Head of caudate nucleus (tissue), 42 donors: ENCODE measurements around the gene PRR5.

Experiments
- DNase-seq, 42 donors: peaks; one replicate each; pipeline versions ENCODE4 v3.0.0 to v3.0.0-alpha.2; 2020 to 2021; ENCODE audit warnings: mixed read lengths in 7 of 42
- intact Hi-C: fragments of 100-400 bp; cut with DNase I; formaldehyde crosslinking; loops from one replicate; pipeline ENCODE4 v1.15.0; 2022

The PRR5 gene

DNA sequence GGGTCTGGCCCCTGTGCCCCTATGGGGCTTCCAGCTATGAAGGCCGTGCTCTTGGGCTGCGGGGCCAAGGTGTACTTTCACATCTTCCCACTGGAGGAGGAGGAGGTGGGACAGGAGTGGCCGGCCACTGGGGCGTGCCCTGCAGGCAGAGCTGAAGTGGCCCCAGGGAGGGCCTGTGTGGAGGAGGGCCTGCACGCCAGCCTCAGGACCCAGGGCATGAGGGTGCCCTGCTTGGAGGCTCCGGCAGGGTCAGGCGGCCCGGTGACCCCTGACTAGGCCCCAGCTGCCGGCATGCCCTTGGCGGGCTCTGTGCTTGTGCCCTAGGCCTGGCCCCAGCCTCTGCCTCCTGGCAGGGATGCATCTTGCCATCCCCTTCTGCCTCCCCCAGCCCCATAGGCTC, 5.2 kb downstream of the PRR5 start:
- no peak for DNase-seq
- intact Hi-C loops, result no loop called here

DNA sequence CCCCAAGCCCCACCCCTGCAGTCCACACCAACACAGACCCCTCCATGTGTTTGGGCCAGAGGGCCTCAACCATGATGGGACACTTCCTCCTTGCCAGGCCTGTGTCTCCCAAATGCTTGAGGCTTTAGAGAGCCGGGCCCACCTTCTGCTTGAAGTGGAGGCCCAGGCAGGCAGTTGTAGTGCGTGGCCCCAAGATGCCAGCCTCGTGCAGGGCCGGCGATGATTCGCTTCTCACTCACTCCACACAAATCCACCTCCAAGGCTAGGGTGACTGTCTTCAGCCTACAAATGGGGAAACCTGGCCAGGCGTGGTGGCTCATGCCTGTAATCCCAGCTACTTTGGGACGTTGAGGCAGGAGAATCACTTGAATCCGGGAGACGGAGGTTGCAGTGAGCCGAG, 5.7 kb downstream of the PRR5 start:
- DNase-seq, result no peak
- intact Hi-C loops, result no loop called here

DNA sequence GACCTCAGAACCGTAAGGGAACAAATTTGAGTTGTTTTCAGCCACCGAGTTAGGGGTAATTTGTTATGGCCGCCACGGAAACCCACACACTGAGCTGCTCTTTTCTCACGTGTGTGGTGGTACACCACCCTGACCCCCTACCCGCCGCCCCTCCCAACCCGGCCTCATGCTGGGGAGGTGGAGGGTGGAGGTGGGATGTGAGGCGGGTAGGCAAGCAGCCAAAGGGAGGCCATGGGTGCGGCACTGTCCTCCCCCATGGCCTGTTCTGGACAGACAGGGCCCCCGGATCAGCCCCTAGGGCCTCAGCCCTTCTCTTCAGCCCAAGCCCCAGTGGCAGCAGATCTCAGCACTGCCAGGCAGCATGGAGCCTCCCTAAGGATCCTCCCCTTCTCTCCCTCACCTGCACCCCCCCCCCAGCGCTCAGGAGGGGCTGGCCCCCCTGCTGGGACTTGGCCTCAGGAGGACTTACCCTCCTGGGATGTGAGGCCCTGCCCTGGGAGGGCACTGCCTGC, 7.9 kb downstream of the PRR5 start:
- intact Hi-C loops, result no loop called here
- DNase-seq, result no peak

DNA sequence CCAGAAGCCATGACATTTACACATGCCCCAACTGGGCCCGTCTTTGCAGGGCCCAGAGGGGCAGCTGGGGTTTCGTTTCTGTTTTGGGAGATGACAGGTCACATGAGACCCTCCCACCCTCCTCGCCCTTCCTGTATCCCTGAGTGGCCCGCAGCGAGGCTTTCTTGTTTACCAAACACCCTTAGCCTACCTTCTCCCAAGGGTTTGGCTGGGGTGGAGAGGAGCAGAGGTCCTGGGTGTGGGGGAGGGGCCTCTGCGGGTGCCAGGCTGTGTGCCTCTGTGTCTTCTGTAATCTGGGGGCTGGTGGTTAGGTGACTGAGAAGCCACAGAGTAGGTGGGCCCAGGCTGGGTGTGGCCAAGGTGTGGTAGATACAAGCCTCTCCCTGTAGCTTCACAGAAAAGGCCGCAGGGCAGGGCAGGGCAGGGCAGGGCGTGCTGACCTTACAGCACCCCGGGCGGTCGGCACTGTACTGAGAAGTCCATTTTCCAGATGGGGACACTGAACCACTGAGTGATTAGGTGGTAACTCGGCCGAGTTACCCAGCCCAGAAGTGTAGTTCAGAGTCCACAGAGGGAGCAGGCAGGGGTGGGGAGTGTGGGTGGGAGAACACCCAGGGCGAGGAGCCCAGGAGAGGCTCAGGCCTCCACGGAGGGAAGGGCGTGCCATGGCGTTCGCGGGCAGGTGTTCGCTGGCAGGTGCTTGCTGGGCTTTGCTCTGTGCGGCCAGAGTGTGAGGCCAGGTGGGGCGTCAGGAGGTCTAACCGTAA, 8.7 kb downstream of the PRR5 start:
- DNase-seq, result no peak
- intact Hi-C loops, result no loop called here

DNA sequence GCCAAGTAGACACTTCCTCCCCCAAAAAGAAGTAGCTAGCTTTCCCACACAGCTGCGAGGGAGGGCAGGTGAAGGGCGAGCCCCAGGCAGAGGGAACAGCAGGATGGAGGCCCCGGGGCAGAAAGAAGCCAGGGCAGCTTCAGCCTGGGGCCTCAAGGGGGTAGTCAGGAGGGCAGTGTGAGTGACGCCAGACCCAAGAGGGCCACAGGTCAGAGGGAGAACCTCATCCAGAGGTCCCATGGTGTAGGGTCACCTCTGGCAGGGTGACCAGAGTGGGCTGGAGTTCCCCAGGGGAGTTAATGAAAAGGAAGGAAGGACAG, 9.2 kb downstream of the PRR5 start:
- no peak for DNase-seq
- intact Hi-C loops, result no loop called here

DNA sequence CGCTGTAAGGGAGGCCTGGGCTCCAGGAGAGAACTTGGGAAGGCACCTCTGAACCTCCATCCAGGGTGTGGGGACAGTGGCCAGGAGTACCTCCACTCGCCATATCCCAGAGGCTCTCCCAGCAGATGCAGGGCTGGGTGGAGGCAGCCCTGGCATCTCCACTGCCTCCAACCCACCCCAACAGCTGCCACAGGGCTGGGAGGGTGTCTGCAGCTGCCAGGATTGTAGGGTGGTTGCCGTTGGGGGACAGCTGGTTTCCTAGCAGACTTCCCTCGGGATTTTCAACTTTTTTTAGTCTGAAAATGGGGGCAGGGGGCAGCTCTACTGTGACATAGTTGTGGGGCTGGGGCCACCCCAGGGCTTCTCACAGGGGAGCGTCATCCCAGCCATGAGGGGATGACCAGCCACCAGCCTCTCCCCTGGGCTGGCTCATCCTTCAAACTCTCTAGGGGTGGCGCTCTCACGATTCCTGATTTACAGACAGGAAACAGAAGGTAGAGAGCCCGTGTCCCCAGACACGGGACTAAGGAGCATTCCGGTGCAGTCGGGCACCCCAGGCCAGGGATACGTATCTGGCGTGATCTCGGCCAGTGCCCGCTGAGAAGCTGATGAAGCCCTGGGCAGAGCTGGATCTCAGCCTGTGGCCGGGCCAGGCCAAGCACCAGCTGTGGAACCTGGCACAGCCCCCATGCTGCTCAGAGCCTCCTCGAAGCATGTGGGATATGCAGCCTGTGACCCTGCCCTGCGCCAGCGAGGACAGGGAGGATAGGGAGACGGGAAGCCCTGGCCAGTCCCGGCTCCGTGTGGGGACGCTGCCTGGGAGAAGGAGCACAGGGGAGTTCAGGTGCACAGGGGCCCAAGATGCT, 9.9 kb downstream of the PRR5 start:
- DNase-seq, result peak in 19 of 42 donors; percentile 16 to 70 (median 41)
- intact Hi-C loops, result no loop called here

DNA sequence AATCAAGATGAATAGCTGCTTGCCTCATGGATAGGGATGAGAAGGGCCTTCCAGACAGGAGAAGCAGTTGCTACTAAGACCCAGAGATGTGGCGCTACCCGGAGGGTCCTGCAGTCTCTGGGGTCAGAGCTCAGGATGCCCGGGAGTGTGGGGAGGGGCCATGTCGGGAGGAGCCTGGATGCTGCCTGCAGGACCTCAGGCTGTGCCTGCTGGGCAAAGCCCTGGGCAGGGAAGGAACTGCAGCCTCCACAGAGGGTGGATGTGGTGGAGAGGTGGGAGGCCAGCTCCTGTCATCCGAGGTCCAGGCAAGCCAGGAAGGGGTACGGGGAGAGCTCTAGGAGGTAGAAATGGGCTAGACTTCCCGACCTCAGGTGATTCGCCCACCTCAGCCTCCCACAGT, 11.0 kb downstream of the PRR5 start:
- no peak for DNase-seq

DNA sequence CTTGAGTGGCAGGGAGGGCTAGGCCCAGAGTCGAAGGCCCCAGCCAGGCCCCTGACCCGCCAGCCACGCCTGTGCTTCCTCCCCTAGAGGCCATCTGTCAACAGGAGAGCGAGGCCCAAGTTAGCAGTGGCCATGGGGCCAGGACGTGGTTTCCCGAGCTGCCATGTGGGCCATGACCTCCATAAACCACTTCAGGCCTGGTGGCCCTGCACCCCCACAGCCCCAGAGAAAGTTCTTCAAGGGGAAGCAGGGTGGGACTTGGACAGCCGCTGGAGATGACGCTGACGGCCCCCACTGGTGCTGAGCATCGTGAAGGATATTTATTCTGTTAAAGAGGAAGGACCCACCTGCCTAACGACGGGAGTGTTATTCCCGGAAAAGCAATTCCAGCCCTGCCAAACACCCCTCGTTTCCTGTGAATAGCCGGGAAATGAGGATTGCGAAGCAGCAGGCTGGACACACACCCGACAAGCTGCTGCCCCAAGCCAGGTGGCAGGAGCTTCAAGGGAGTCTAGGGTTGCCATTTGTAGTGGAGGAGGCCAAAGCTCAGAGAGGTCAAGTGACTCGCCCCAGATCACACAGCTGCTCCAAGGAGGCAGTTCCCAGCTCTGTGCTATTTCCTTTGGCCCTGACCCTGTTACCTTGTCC, 12.8 kb downstream of the PRR5 start:
- intact Hi-C loops, result no loop called here
- DNase-seq, result no peak

More for the DNA sequence above, 11.0 kb downstream of the PRR5 start:
- intact Hi-C loops, result no loop called here

DNA sequence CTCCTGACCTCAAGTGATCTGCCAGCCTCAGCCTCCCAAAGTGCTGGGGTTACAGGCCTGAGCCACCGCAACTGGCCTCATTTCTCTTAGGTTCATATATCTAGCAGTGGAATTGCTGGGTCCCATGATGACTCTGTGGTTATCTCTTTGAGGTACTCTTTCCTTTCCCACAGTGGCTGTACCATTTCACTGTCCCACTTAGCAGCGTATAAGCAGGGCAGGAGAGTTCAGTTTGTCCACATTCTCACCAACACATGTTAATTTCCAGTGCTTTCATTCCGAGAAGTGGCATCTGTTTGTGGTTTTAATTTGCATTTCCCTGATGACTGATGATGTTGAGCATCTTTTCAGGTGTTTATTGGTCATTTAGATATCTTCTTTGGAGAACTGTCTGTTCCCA, 16.4 kb downstream of the PRR5 start:
- DNase-seq, result no peak
- intact Hi-C loops, result no loop called here

DNA sequence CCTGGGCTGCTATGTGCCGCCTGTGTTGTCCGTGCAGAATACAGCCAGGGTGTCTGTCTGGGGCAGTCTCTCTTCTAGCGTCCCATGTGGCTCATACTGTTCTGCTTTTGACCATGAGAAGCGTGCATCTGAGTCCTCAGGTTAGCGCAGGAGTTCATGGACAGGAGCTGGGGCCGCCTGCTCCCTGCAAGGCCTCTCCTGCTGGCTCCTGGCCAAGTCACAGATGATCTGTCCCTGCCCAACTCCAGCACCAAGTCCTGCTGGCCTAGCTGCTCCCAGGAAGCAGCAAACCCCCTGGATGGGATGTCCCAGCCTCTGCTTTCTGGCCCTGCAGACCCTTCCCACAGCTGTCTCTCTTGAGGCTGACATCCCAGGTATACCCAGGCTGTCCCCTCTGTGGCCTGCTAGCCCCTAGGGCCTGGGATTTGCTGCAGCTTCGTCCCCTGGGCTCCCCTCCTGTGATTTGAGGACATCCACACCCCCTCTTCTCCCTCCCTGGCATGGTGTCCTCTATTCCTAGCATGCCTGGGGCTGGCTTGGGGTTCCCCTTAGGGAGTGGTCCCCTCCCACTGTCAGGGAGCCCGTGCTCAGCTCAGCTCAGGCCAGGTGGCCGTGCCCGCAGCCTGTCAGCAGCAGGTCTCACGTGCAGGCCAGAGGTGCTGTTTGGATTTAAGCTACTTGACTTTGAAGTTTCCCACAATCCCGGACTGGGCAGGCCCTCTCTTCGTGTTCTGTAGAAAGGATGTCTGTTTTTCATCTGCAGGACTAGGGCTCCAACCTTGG, 17.8 kb downstream of the PRR5 start:
- peak in 1 of 42 donors; percentile 16 for DNase-seq
- intact Hi-C loops, result no loop called here

DNA sequence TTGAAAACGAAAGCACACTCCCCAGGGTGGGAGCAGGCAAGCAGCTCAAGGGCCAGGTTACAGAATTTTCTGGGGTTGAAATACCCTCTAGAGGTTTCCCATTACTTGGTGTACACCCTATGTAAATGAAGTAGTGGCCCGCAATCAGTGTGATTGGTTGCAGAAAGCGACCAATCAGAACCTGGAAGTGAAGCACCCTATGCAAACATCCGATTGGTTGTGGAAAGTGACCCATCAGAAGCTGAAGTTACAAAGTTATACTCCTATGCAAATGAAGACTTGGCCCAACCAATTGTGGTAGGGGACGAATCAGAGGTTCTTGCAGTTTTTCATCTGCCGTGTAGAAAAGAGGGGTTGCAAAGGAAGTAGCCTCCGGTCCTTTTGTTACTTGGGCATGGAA, 19.2 kb downstream of the PRR5 start:
- intact Hi-C loops, result no loop called here
- DNase-seq, result no peak

DNA sequence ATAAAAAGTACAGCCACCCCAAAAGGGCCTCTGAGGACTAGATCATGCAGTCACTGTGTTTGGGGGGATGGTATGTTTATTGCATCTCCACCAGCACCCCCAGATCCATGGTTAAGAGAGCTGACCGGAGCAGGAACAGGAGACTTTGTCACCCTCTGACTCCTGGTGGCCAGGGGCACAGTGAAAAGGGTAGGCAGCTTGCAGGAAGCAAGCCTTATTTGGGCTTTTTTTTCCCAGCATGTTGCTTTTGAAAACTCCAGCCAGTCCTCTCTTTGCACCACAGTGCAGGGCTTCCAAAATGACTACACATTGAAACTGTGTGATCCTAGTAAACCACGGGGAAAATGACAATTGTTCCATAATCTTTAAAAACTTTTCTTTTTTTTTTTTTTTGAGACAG, 20.6 kb downstream of the PRR5 start:
- no peak for DNase-seq
- intact Hi-C loops, result no loop called here

DNA sequence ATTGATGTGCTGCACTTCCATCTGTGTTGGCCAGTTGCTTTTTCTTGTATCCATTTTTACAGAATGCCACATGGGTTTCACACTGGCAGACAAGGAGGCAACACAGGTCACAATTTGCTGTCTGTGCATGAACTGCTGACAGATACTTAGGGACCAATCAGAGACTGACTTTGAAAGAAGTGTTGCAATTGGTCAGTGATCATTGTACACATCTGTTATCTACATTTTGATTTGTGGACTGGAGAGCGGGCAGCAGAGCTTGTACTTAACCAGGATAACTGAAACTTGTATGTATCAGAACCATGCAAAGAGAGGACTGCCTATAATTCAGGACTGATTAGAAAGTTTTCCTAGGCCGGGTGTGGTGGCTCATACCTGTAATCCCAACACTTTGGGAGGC, 21.8 kb downstream of the PRR5 start:
- no peak for DNase-seq
- intact Hi-C loops, result no loop called here

DNA sequence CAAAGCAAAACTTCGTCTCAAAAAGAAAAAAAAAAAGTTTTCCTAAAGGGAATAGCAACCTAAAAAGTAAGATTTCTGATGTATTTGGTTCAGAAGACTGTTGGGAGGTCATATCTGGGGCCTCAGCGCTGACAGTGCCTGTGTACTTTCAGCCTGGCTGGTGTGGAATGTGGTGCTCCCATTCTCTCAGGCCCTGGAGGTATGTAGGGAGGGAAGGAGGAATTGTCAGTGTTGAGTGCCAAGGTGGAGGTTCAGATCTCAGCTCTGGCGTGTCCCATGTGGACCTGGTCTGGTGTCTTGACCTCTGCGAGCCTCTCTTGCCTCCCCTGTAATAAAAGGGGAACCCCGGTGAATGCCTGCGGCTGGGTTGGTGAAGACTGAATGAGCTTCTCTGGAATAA, 22.4 kb downstream of the PRR5 start:
- DNase-seq, result no peak
- intact Hi-C loops, result no loop called here

DNA sequence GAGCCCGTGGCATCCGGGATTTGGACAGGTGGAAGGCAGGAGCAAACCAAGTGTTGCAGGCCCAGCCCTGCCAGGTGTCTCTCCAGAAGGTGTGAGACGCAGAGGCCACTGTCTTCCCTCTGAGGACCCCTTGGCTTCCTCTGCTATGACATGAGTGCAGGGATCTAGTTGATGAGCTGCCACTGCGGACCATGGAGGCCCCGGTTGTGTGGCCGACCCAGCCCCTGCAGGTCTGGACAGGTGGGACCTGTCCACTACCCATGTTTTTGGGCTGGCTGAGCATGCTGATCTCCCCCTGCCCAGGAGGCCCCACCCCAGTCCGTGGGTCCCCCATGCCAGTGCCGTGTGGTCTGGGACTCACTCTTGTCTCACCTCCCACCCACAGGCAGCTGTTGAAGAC, 22.9 kb downstream of the PRR5 start:
- DNase-seq, result no peak
- intact Hi-C loops, result no loop called here

DNA sequence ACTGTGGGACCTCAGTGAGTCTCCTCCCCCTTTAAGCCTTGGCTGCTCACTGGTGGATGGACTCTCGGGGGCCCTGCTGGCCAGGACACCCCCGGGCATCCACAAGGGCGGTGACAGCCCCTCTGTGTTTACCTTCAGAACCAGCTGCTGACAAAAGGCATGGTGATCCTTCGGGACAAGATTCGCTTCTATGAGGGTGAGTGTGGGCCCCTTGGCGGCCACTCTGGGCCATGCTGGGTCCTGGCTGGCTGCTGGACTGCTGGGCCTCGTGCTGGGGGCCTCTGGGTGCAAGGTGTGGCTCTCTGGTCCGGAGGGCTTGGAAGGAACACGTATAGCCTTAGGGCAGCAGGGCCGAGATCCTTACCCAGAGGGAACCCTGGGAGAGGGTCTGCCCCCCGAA, 24.4 kb downstream of the PRR5 start:
- no peak for DNase-seq
- intact Hi-C loops, result no loop called here

DNA sequence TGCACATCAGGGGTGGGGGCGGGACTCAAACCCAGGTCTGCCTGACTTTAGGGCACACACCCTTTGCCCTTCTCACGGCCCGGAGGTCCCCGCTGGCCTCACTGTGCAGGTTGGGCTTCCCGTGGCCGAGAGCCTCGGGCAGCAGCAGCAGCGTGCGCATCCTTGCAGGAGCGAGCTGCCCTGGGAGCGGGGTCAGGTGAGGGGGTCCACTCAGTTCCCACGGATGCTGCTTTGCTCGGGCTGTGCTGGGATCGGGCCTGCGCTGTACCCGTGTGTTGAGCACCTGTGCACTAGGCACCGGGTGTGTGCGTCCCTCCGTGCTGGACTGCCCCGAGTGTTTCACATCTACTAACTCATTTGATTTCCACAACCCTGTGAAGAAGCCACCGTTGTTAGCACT, 25.1 kb downstream of the PRR5 start:
- intact Hi-C loops, result no loop called here
- no peak for DNase-seq

DNA sequence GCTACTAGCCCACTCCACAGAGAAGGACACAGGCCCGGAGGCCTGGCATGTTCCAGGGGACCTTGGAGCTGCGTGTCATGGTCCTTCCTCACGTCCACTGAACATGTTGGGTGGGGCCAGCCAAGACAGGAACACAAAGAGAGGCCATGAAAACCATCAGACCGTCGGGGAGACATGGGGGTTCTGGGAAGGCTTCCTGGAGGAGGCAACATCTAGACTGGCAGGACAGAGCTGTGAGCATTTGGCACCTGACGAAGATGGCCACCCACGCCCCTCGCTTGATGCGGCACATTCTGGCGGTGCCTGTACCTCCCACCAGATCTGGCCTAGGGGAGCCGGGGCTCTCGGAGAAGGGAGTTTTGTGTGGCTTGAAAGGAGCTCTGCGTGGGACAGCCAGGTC, 25.7 kb downstream of the PRR5 start:
- DNase-seq, result no peak
- intact Hi-C loops, result no loop called here

DNA sequence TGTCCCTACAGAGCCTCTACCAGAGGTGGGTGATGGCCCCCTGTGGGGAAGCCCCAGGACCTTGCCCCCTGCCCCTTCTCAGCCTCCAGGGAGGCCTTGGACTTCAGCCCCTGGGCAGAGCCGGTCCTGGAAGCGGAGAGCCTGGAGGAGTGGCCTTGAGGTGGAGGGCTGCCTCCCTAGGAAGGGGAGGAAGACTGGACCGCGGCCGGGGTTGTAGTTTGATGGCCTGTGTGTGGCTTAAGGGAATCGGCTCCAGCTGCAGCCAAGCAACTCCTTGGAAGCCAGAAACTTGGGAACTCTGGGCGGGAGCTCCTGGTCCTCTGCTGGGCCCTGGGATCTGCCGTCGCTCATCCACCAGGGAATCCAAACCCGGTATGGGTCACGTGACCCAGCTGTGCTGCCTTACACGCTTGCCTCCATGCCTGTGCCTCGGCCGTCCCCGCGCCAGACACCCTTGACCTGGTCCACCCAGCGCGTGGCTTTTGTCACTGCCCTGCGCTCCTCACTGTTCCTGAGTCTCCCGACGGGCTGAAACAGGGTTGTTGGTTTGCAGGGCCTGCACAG, 26.8 kb downstream of the PRR5 start:
- intact Hi-C loops, result no loop called here
- no peak for DNase-seq
